ENCODE data around the gene USF1. TPM values are rescaled to one million over a fixed set of nuclear protein-coding genes. Genes with fewer than 3 reads are reported as not detected.
A peak's percentile ranks its signal among the peaks of the same experiment; 100 is the strongest.

Gene USF1
- total and polyA plus RNA-seq, 2 experiments from 2014 or later: 11.9 to 85.1 TPM

DNA sequence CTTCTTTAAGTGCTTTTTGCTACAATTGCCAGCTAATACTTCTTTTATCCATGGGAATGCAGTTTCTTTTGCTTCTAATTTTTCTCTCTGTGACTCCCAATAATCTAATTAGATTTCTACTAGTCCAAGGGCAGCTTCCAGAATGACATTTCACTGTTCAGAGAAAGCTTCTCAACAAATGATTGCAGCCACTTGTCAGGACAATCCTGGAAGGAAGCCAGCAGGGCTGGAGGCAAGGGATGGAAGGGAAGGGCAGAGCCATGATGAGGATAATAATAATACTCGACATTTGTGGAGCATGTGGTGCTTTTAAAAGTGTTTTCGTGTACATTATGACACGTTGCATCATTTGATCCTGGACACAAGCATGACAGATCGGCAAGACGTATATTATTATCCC is 44.3 kb downstream of the USF1 start:
- TF ChIP-seq CTCF (IDR thresholded peaks at IDR 0.05; ENCODE audit: poor library complexity): no peak
- TF ChIP-seq EZH2 (IDR thresholded peaks at IDR 0.05; ENCODE audit: borderline replicate concordance): no peak
- no peak for TF ChIP-seq EZH2phosphoT487 (IDR thresholded peaks at IDR 0.05; ENCODE audit: low read depth, severe bottlenecking, unreplicated experiment)
- no peak overlapping the region for H3K4me2 ChIP-seq
- H3K27ac ChIP-seq: no peak overlapping the region
- whole genome bisulfite sequencing (ENCODE audit: low lambda C conversion rate, missing lambda C conversion rate): 80% methylated on average over 5 of the region's 5 CpGs
- DNase-seq (ENCODE audit: low spot score): no peak
- H3K27me3 ChIP-seq: no peaks in the 10 kb centered on the region
- no peak overlapping the region for H3K4me3 ChIP-seq
- no peaks in the 10 kb centered on the region for H3K9me3 ChIP-seq (ENCODE audit: low read depth)
- H3K79me2 ChIP-seq: peaks cover 58% of the 10 kb centered on the region
- H3K9me2 ChIP-seq (replicated peaks; ENCODE audit: insufficient read depth): no peaks in the 10 kb centered on the region
- peaks cover 15% of the 10 kb centered on the region for H3K4me1 ChIP-seq (ENCODE audit: insufficient read depth)
- H3K36me3 ChIP-seq (replicated peaks; ENCODE audit: insufficient read depth, low read depth): no peaks in the 10 kb centered on the region
- no peak overlapping the region for H2AFZ ChIP-seq
- H4K20me1 ChIP-seq (ENCODE audit: insufficient read depth, poor library complexity, severe bottlenecking): peaks cover 24% of the 10 kb centered on the region

GRCh38 chr1:161000736-161001480 is 44.9 kb downstream of the USF1 start:
- no peaks in the 10 kb centered on the region for H3K27me3 ChIP-seq
- no peak overlapping the region for H3K27ac ChIP-seq
- H3K36me3 ChIP-seq (replicated peaks; ENCODE audit: insufficient read depth, low read depth): no peaks in the 10 kb centered on the region
- peaks cover 51% of the 10 kb centered on the region for H3K79me2 ChIP-seq
- no peak for DNase-seq (ENCODE audit: low spot score)
- peaks cover 19% of the 10 kb centered on the region for H4K20me1 ChIP-seq (ENCODE audit: insufficient read depth, poor library complexity, severe bottlenecking)
- no peaks in the 10 kb centered on the region for H3K9me3 ChIP-seq (ENCODE audit: low read depth)
- no peak overlapping the region for H2AFZ ChIP-seq
- no peak overlapping the region for H3K4me2 ChIP-seq
- WGBS (ENCODE audit: low lambda C conversion rate, missing lambda C conversion rate): 87% methylated on average over 11 of the region's 11 CpGs
- H3K9me2 ChIP-seq (replicated peaks; ENCODE audit: insufficient read depth): no peaks in the 10 kb centered on the region
- TF ChIP-seq CTCF (IDR thresholded peaks at IDR 0.05; ENCODE audit: poor library complexity) (no peak), EZH2phosphoT487 (IDR thresholded peaks at IDR 0.05; ENCODE audit: low read depth, severe bottlenecking, unreplicated experiment) (no peak), EZH2 (IDR thresholded peaks at IDR 0.05; ENCODE audit: borderline replicate concordance) (no peak)
- peaks cover 15% of the 10 kb centered on the region for H3K4me1 ChIP-seq (ENCODE audit: insufficient read depth)
- no peak overlapping the region for H3K4me3 ChIP-seq

- no peak for TF ChIP-seq EZH2 (IDR thresholded peaks at IDR 0.05; ENCODE audit: borderline replicate concordance)
- TF ChIP-seq CTCF (IDR thresholded peaks at IDR 0.05; ENCODE audit: poor library complexity): no peak
- no peak for TF ChIP-seq EZH2phosphoT487 (IDR thresholded peaks at IDR 0.05; ENCODE audit: low read depth, severe bottlenecking, unreplicated experiment)
- peaks cover 6% of the 10 kb centered on the region for H4K20me1 ChIP-seq (ENCODE audit: insufficient read depth, poor library complexity, severe bottlenecking)
- H3K4me2 ChIP-seq: no peak overlapping the region
- no peaks in the 10 kb centered on the region for H3K9me2 ChIP-seq (replicated peaks; ENCODE audit: insufficient read depth)
- H3K9me3 ChIP-seq (ENCODE audit: low read depth): no peaks in the 10 kb centered on the region
- no peak for DNase-seq (ENCODE audit: low spot score)
- no peak overlapping the region for H2AFZ ChIP-seq
- peaks cover 15% of the 10 kb centered on the region for H3K4me1 ChIP-seq (ENCODE audit: insufficient read depth)
- no peaks in the 10 kb centered on the region for H3K36me3 ChIP-seq (replicated peaks; ENCODE audit: insufficient read depth, low read depth)
- 96% methylated on average over 5 of the region's 5 CpGs for WGBS (ENCODE audit: low lambda C conversion rate, missing lambda C conversion rate)
- H3K79me2 ChIP-seq: peaks cover 36% of the 10 kb centered on the region
- no peak overlapping the region for H3K4me3 ChIP-seq
- H3K27me3 ChIP-seq: no peaks in the 10 kb centered on the region
- peak overlapping the region; percentile 75 for H3K27ac ChIP-seq
These were observed 46.4 kb downstream of the USF1 start for GRCh38 chr1:160999376-160999775.

Measured in hepatocyte (in vitro differentiated cells).